ENCODE results near the gene NAA30.

DNA sequence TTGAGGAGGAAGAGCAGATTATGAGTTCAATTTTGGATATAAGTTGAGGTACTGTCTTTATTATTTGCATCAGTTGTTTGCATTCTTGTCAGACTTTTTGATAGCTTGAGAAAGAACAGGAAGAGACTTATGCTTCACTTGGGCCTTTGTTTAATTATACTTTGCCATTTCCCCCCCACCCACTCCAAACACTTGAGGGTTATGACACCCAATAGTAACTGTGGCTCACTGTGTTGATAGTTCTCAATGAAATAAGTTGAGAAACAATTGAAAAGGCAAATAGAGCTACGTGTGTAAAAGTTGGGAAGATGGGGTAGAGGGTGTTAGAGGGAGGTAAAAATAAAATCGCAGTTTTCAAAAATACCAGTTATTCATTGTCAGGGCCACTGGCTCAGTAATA lies 17.7 kb downstream of the NAA30 start:
- TF ChIP-seq, protein P1, sequence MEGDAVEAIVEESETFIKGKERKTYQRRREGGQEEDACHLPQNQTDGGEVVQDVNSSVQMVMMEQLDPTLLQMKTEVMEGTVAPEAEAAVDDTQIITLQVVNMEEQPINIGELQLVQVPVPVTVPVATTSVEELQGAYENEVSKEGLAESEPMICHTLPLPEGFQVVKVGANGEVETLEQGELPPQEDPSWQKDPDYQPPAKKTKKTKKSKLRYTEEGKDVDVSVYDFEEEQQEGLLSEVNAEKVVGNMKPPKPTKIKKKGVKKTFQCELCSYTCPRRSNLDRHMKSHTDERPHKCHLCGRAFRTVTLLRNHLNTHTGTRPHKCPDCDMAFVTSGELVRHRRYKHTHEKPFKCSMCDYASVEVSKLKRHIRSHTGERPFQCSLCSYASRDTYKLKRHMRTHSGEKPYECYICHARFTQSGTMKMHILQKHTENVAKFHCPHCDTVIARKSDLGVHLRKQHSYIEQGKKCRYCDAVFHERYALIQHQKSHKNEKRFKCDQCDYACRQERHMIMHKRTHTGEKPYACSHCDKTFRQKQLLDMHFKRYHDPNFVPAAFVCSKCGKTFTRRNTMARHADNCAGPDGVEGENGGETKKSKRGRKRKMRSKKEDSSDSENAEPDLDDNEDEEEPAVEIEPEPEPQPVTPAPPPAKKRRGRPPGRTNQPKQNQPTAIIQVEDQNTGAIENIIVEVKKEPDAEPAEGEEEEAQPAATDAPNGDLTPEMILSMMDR (IDR thresholded peaks at IDR 0.05), result no peak
- no peak for TF ChIP-seq ETV6 (CRISPR knock-in tag; IDR thresholded peaks at IDR 0.05)
- TF ChIP-seq IRF2 (CRISPR knock-in tag; IDR thresholded peaks at IDR 0.05; ENCODE audit: borderline replicate concordance, low read depth), result no peak
- no peak for TF ChIP-seq NR3C1 (CRISPR knock-in tag; conservative IDR thresholded peaks at IDR 0.05; ENCODE audit: low read depth)
- TF ChIP-seq ZNF232 (CRISPR knock-in tag; IDR thresholded peaks at IDR 0.05), result no peak
- TF ChIP-seq, protein P2, sequence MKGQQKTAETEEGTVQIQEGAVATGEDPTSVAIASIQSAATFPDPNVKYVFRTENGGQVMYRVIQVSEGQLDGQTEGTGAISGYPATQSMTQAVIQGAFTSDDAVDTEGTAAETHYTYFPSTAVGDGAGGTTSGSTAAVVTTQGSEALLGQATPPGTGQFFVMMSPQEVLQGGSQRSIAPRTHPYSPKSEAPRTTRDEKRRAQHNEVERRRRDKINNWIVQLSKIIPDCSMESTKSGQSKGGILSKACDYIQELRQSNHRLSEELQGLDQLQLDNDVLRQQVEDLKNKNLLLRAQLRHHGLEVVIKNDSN (CRISPR knock-in tag; IDR thresholded peaks at IDR 0.05), result no peak
- no peak for TF ChIP-seq ZNF263 (CRISPR knock-in tag; IDR thresholded peaks at IDR 0.05; ENCODE audit: low read depth)
- no peak for TF ChIP-seq ZNF423 (CRISPR knock-in tag; IDR thresholded peaks at IDR 0.05)
- TF ChIP-seq, protein P3, sequence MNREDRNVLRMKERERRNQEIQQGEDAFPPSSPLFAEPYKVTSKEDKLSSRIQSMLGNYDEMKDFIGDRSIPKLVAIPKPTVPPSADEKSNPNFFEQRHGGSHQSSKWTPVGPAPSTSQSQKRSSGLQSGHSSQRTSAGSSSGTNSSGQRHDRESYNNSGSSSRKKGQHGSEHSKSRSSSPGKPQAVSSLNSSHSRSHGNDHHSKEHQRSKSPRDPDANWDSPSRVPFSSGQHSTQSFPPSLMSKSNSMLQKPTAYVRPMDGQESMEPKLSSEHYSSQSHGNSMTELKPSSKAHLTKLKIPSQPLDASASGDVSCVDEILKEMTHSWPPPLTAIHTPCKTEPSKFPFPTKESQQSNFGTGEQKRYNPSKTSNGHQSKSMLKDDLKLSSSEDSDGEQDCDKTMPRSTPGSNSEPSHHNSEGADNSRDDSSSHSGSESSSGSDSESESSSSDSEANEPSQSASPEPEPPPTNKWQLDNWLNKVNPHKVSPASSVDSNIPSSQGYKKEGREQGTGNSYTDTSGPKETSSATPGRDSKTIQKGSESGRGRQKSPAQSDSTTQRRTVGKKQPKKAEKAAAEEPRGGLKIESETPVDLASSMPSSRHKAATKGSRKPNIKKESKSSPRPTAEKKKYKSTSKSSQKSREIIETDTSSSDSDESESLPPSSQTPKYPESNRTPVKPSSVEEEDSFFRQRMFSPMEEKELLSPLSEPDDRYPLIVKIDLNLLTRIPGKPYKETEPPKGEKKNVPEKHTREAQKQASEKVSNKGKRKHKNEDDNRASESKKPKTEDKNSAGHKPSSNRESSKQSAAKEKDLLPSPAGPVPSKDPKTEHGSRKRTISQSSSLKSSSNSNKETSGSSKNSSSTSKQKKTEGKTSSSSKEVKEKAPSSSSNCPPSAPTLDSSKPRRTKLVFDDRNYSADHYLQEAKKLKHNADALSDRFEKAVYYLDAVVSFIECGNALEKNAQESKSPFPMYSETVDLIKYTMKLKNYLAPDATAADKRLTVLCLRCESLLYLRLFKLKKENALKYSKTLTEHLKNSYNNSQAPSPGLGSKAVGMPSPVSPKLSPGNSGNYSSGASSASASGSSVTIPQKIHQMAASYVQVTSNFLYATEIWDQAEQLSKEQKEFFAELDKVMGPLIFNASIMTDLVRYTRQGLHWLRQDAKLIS (CRISPR knock-in tag; IDR thresholded peaks at IDR 0.05; ENCODE audit: borderline replicate concordance), result no peak
- no peak for TF ChIP-seq ATF1 (CRISPR knock-in tag; IDR thresholded peaks at IDR 0.05)
- TF ChIP-seq, protein P4, sequence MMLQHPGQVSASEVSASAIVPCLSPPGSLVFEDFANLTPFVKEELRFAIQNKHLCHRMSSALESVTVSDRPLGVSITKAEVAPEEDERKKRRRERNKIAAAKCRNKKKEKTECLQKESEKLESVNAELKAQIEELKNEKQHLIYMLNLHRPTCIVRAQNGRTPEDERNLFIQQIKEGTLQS (CRISPR knock-in tag; conservative IDR thresholded peaks at IDR 0.05), result no peak
- no peak for TF ChIP-seq CBFB (CRISPR knock-in tag; IDR thresholded peaks at IDR 0.05; ENCODE audit: low read depth)
